Left ventricle myocardium inferior (tissue), 1 donor: ENCODE results near the gene SLC7A5. TPM values are rescaled to one million over a fixed set of nuclear protein-coding genes. Genes with fewer than 3 reads are reported as not detected.
"Not testable (repeated sequence)": the region's sequence is repeated elsewhere in the genome, so short reads cannot be mapped to it uniquely, and the experiment has no call there.

Source experiments
- DNase-seq: peaks from one replicate; pipeline ENCODE4 v3.0.0-alpha.2; 2020
- H3K27ac ChIP-seq: fragments of 200-600 bp; replicated peaks from 2 replicates; pipeline ENCODE4 v1.8.0; 2021
- H3K27me3 ChIP-seq: fragments of 200-600 bp; 2 replicates; pipeline ENCODE4 v1.8.0; 2021; ENCODE audit warnings: low read depth
- H3K36me3 ChIP-seq: fragments of 200-600 bp; 2 replicates; pipeline ENCODE4 v1.8.0; 2021
- H3K4me1 ChIP-seq: fragments of 200-600 bp; 2 replicates; pipeline ENCODE4 v1.8.0; 2021
- H3K4me3 ChIP-seq: fragments of 200-600 bp; 2 replicates; pipeline ENCODE4 v1.8.0; 2021; ENCODE audit warnings: mild to moderate bottlenecking, moderate library complexity
- H3K9me3 ChIP-seq: fragments of 200-600 bp; replicated peaks from 2 replicates; pipeline ENCODE4 v1.8.0; 2021
- intact Hi-C: fragments of 100-400 bp; cut with micrococcal nuclease; formaldehyde crosslinking; loops from one replicate; pipeline ENCODE4 v1.11.0; 2022
- total RNA-seq: library from RNA; stranded (reverse); fragmentation: NEBNext Ultra II Directional; extraction: Animal tissue kit (Norgen Biotek cat#: 25700); gene quantifications from one replicate; pipeline ENCODE4 v1.2.1, GENCODE V29; 2021
- TF ChIP-seq, protein P1 (sequence below): fragments of 200-600 bp; IDR thresholded peaks from 2 replicates; pipeline ENCODE4 v1.8.0; 2021; ENCODE audit warnings: antibody characterized with exemption, mild to moderate bottlenecking, borderline replicate concordance
- donor health status: DM: no; HTN: yes; CAD: no; lungs with severe emphysema.

The SLC7A5 gene
- total RNA-seq, 1 donor from 2014 or later, result 4.6 TPM

DNA sequence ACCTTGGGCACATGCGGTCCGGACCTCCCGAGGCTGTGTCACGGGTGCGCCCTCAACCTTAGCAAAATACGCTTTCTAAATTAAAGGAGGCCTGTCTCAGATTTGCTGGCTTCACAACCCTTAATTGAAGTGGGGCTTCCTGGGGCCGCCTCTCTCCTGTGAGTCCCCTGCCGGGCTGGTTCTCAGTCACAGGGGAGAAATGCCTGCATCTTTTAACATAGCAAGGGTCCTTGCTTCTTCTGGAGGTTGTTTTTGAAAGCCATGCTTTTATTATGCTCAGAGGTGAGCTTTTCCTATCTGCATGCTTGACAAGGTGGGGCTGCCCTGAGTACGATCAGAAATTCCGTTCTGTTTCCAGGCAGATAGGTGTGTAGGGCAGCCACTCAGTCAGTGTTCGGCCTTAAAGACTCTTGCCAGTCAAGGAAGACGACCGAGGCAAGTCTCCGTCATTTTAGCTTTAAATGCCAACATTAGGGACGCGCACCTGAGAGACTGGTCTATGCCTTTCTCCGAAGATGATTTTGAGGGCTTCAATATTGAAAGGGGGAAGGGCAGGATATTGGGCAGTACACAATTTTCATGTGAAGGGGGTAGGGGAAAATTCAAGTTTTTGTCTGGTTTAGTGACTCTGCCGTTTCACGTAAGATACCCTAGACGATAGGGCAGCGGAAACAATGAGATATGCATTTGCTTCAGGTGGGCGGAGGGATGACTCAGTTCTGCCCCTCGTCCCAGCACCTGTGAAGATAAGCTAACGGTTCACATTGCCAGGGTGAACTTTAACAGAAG, 5.5 kb upstream of the SLC7A5 start:
- H3K4me1 ChIP-seq, result peaks cover 7% of the 10 kb centered on the region
- no peaks in the 10 kb centered on the region for H3K9me3 ChIP-seq
- H3K36me3 ChIP-seq, result no peaks in the 10 kb centered on the region
- H3K4me3 ChIP-seq, result no peak overlapping the region
- no peak for DNase-seq
- intact Hi-C loops, result loop anchor here (5.0 kb wide), 1 partner anchor 98 kb away; no protein-coding TSS in a partner anchor
- TF ChIP-seq, protein P1, sequence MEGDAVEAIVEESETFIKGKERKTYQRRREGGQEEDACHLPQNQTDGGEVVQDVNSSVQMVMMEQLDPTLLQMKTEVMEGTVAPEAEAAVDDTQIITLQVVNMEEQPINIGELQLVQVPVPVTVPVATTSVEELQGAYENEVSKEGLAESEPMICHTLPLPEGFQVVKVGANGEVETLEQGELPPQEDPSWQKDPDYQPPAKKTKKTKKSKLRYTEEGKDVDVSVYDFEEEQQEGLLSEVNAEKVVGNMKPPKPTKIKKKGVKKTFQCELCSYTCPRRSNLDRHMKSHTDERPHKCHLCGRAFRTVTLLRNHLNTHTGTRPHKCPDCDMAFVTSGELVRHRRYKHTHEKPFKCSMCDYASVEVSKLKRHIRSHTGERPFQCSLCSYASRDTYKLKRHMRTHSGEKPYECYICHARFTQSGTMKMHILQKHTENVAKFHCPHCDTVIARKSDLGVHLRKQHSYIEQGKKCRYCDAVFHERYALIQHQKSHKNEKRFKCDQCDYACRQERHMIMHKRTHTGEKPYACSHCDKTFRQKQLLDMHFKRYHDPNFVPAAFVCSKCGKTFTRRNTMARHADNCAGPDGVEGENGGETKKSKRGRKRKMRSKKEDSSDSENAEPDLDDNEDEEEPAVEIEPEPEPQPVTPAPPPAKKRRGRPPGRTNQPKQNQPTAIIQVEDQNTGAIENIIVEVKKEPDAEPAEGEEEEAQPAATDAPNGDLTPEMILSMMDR, result no peak
- peaks cover 58% of the 10 kb centered on the region for H3K27me3 ChIP-seq
- no peak overlapping the region for H3K27ac ChIP-seq

DNA sequence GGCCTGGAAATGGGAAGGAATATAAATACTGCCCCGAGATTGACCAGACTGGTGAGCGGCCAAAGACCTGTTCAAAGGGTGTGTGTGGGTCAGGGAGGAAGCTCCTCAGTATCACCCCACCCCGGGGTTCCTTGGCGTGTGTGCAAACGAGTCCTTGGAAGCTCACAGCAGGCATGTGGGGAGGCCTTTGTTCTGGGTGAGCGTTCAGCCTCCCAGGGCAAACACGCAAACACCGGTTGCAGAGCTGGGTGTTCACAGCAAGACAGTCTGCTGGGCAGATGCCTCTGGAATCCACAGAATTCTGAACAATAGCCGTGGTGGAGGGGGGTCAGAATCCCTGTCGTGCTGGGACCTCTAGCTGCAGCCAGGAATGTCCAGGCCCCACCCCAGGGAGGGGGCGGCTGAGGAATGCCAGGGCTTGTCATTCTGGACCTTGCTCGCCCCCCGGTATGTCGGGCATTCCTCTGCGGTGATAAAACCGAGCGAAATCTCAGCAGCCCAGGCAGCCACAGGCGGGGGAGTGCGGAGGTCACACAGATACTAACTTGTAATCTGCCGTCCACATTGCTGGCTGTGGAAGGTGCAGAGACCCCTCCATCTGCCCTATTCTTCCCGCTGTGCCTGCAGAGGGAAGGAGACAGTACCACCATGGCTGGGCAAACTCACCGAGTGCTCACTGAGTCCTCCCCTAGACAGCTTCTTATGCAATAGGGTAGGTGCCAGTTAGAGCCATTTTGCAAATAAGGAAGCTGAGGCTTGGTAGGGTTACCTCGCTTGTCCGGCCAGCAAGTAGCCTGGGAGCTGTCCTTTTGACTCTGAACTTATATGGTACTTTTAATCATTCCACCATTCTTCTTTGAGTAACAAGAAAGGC, 1.3 kb upstream of the SLC7A5 start:
- Histone ChIP-seq H3K27me3 (peaks cover 57% of the 10 kb centered on the region), H3K4me1 (peaks cover 21% of the 10 kb centered on the region)
- H3K9me3 ChIP-seq, DNase-seq, H3K4me3 ChIP-seq, H3K36me3 ChIP-seq, H3K27ac ChIP-seq: not testable (repeated sequence)
- intact Hi-C loops, result loop anchor here (5.0 kb wide), 1 partner anchor 93 kb away; no protein-coding TSS in a partner anchor

DNA sequence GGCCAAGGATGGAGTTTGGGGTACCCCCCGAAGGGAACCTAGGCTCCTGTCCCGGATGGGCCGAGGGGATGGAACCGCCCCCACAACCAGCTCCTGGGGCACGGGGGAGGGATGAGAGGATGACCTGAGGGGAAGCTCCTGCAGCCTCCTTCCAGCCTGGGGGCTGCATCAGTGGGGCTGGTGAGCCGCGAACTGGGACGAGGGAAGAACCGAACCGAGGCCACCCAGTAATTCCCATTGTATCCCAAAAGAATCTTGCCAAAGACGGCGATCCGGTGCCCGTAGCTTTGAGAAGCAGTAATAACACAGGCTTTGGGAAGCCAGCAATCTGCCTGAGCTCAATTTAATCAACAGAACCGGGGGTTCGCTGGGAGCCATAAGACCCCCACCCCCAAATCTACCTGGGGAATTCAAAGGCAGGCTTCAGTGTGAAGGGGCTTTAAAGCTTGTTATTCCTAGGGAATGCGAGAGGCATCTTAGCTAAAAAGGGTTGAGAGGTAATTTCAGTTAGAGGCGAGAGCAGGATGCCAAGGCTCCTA, 641 bp upstream of the SLC7A5 start:
- H3K9me3 ChIP-seq, H3K36me3 ChIP-seq, H3K4me3 ChIP-seq, H3K27ac ChIP-seq, DNase-seq: not testable (repeated sequence)
- H3K4me1 ChIP-seq, result peaks cover 21% of the 10 kb centered on the region
- peaks cover 50% of the 10 kb centered on the region for H3K27me3 ChIP-seq
- intact Hi-C loops, result loop anchor here (5.0 kb wide), 1 partner anchor 93 kb away; no protein-coding TSS in a partner anchor

DNA sequence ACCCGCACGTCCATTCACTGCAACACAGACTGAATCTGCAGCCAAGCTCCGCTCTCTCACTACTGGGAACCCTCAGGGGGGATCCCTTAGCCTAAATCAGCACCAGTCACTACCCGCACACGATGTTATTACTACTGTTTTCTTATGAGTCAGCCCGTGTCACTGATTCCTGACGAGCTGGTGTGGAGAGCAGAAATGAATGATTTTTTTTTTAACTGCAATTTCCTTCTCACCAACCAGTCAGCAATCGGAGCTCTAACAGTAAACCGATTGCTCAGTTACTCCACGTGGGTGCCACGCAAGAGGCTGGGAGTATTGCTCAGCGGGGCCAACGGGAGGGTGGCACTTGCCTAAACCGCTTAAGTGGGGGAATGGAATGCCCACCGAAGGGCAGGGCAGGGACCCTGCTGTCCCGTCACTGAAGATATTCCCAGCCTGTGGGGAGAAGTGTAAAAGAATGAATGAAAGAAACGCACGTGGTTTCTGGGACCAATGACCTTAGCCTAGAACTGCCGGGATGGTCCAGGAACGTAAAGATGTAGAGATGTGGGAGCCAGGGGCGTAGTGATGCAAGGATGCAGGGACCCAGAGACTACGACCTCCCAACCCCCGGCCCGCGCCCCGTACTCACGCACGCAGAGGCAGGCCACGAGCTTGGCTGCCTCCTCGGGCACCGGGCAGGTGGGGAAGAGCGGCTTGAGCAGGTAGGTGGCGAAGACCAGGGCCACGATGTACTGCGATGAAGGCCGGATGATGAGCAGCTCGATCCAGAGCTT, 865 bp downstream of the SLC7A5 start:
- intact Hi-C loops, DNase-seq, H3K27ac ChIP-seq, H3K9me3 ChIP-seq, H3K36me3 ChIP-seq: not testable (repeated sequence)
- Histone ChIP-seq H3K27me3 (peaks cover 35% of the 10 kb centered on the region), H3K4me1 (peaks cover 21% of the 10 kb centered on the region), H3K4me3 (peak overlapping the region; percentile 69)

DNA sequence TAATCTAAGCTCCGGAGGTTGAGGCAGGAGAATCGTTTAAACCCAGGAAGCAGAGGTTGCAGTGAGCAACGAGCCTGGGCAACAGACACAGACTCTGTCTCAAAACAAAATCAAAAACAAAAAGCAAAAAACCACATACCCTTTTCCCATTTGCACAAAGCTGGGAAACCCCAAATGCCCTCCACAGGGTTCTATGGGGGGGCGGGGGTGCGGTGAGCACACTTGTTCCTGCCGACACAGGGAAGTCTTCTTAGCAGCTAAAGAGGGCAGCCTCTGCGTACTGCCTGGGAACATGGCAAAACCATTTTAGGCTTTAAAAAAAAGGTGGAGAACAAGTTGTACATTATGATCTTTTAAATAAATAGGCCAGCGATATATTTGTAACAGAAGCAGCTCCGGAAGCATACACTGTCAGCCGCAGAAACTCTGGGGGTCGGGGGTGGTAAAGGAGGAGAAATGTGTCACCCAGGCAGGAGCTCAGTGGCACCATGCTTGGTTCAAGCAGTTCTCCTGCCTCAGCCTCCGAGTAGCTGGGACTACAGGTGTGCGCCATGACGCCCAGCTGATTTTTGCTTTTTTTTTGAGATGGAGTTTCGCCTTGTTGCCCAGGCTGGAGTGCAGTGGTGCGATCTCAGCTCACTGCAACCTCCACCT, 3.3 kb downstream of the SLC7A5 start:
- H3K27ac ChIP-seq, H3K9me3 ChIP-seq, intact Hi-C loops, H3K4me3 ChIP-seq, H3K36me3 ChIP-seq: not testable (repeated sequence)
- Histone ChIP-seq H3K4me1 (peaks cover 29% of the 10 kb centered on the region), H3K27me3 (peaks cover 20% of the 10 kb centered on the region)
- peak; percentile 8 for DNase-seq

DNA sequence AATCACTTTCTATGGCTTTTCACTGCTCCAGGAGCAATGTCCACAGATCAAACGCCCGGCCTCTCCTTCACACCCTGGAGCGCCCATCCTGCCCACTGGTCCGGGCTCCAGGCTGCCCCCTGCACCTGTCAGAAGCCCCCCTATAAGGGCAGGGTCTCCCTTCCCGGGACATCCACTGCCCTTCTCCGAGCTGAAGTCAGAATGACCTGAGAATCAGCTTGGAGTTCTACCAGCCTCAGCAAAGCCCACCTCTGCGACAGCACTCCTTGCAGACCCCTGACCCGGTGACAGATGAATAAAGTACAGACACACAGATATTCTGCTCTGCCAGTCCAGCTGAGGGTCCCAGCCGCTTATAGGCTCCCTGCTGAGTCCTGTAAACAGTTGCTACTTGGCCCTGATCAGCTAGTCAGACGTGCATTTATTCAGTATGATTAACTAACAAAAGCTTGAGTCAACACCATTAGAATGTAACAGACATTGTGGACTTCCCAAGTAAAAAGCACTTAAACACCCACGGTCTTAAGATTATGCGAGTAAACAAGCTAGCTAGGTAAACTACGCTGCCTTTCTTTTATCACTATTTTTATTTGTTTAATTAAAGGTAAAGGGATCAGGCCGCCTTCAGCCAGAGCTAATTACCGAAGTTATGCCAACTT, 4.8 kb downstream of the SLC7A5 start:
- peaks cover 38% of the 10 kb centered on the region for H3K4me1 ChIP-seq
- DNase-seq, result no peak
- H3K27ac ChIP-seq, result no peak overlapping the region
- no peaks in the 10 kb centered on the region for H3K36me3 ChIP-seq
- no peak overlapping the region for H3K4me3 ChIP-seq
- TF ChIP-seq, protein P1, result no peak
- peaks cover 20% of the 10 kb centered on the region for H3K27me3 ChIP-seq
- intact Hi-C loops, result no loop called here
- no peaks in the 10 kb centered on the region for H3K9me3 ChIP-seq

DNA sequence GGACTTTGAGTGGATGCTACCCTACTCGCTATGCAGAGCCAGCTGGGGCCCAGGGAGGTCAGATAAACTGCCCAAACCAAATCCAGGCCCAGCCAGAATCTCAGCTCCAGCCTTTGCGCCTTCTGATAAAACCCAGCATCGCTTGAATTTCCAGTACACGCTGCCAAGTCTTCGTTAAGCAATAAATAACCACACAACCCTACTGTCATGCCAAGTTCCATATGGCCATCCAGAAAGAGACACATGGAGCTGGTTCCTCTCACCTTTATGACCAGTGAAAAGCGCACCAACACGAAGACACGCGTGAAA, 6.0 kb downstream of the SLC7A5 start:
- H3K9me3 ChIP-seq, H3K27ac ChIP-seq, DNase-seq, H3K4me3 ChIP-seq, intact Hi-C loops, H3K36me3 ChIP-seq: not testable (repeated sequence)
- Histone ChIP-seq H3K27me3 (peaks cover 14% of the 10 kb centered on the region), H3K4me1 (peaks cover 36% of the 10 kb centered on the region)

DNA sequence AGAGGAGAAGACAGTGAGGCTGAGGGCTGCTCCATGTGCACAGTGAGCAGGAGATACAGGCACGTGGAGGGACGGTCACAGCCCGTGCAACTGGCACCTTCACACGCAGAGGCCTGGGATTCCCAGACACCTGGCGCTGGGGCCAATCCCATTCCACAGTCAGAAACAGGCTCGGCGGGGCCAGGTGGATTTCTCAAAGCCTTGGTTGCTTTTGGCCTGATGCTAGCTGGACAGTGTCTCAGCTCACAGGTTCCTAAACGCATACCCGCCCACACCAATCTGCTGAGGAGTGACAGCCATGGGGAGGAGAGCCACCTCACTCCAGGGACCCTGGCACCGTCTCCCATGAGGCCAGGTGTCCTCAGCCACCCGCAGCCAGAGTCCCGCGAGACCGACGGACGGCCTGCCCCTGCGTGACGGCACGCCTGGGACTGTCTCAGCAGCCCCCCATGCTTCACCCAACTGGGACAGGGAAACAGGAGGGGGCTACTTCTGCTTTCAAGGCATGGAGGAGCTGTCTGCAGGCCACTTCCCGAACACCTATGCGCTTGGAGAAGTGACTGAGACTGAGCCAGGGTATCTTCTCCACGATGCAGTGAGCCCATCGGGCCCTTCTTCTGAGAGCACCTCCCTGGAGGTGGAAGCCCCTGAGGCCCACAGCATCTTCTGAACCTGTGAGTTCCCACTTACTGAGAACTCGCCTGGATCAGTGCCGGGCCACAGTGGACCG, 6.5 kb downstream of the SLC7A5 start:
- H3K9me3 ChIP-seq, H3K36me3 ChIP-seq, intact Hi-C loops, H3K27me3 ChIP-seq, DNase-seq, H3K27ac ChIP-seq, H3K4me3 ChIP-seq: not testable (repeated sequence)
- peaks cover 35% of the 10 kb centered on the region for H3K4me1 ChIP-seq

DNA sequence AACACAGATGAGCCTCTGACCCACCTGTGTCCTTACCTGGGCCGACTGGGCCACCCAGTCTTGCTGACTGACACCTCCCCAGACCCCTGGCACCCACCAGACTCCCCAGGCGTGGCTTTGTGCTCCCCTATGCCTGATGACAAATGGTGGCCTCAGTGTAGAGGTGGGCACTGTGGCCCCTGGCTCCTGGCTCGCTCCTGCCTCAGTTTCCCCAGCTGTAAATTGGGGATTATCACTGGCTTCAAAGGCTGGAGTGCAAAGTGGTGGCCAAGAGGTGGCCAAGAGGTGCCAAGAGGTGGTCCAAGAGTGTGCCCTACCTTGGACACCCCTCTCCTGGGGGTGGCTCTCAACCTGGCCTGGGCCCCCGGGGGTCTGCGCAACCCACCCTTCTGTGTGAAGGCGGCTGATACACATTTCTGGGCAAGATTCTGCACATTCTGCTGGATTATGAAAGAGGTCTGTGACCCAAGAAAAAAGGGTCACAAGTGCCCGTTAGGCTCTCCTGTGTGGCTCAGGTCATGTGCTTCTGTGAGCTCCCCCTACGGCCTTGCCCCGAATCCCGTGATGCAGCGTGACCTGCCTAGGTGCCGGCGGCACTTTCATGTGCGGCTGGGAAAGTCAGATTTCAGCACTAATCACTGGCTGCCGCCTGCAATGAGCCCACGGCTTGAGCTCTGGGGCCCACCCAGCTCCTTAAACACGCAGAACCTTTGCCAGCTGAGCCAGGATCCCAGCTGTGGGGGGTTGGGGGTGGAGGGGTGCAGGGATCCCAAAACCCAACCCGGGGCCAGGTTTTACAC, 7.8 kb downstream of the SLC7A5 start:
- intact Hi-C loops, H3K4me3 ChIP-seq, H3K27me3 ChIP-seq, DNase-seq, H3K27ac ChIP-seq, H3K36me3 ChIP-seq, H3K9me3 ChIP-seq: not testable (repeated sequence)
- peaks cover 41% of the 10 kb centered on the region for H3K4me1 ChIP-seq
